ENCODE results near the gene DBNL.

DBNL gene

DNA sequence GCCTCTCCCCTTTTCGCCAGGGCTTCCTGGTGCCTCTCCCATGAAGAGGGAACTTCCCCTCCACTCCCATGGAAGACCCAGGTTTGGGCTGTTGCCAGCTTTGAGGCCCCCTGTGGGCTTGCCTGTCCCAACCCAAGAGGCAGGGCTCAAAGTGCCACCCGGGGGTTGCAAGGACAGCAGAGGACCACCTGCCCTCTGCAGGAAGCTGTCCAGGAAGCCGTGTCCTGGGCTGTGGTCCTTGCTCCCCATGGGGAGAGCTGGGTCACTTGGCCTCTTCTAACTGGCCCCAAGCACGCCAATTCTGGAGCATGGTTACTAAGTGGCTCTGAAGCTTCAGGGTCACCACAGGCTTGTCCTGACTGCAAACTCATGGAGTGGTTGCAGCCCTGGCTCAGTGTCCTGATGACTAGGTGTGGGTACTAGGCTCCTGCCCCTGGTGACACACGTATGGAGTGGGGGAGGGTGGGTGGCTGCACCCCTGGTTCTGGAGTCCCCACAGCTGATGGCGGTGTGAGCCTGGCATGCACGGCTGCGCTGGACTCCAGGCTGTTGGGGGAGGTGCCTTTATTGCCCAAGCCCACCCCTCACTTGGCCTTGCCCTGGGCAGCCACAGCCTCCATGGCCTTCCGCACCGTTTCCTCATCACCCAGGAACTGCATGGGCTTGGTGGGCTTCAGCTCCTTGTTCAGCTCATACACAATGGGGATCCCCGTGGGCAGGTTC, 17.8 kb downstream of the DBNL start:
- DNase-seq (ENCODE audit: low read depth), result no peak

DNA sequence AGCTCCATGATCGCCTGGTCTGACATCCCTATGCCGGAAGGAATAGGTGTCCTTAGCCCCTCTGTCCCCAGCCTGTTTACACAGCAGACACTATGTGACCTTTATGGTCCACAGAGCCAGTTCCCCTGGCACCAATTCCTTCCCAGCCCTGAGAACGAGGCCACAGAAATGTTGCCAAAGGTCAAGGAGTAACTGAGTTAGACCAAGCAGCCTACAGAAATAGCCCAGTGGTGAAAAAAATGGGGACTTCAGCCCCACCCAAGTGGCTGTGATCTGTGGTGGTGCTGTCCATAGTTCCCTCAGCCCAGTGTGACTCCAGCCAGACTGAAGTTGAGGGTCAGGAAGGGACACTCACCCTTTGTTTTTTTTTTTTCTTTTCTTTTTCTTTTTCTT, 18.4 kb downstream of the DBNL start:
- no peak for DNase-seq (ENCODE audit: low read depth)

DNA sequence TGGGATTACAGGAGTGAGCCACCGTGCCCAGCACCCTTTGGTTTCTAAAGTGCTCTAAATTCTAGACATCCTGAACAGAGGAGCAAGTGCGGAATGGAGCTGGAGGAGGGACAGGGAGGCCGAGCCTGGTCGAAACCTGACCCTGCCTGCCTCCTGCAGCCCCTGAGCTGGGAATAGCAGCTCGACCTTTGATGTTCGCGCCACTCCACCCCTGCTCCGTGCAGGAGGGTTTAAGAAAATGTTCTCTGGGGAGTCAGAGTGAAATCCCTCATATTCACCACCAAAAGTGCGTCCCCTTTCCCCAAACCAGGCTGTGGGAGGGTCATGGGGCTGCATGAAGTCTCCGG, 19.0 kb downstream of the DBNL start:
- DNase-seq (ENCODE audit: low read depth), result no peak

DNA sequence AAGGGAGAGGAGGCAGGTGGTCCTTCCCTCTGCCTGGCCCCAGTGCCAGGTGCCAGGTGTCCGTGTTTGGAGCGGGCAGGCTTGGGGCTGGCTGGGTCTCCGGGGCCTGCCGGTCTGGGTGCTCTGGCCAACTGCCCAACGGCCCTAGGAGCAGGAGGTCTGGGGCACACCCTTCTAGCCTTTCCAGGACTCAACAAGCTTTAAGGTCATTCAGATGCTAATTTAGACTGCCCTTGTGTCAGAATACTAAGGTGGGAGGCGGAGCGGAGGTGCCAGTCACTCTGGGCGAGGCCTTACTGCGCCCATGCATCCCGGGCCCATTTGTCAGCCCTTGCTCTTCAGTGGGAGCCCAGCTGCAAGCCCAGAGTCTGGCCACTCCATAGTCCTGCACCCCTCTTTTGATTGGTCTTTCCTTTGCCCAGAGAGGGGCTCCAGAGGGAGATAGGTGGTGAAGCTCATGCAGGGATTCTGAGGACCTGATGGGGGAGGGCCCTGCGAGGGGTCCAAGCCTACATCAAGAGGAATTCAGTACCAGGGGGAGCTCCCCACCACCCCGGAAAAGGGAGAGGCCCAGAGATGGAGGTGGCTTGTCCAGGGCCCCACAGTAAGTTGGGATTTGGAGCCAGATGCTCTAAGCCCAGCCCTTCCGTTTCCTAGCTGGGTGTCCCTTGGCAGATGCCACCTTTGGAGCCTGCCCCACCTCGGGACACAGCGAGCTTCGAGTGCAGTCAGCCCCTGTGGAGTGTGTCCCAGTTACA, 19.6 kb downstream of the DBNL start:
- no peak for DNase-seq (ENCODE audit: low read depth)

- no peak for DNase-seq (ENCODE audit: low read depth)
These were observed 20.4 kb downstream of the DBNL start for GRCh38 chr7:44064791-44065430.

DNA sequence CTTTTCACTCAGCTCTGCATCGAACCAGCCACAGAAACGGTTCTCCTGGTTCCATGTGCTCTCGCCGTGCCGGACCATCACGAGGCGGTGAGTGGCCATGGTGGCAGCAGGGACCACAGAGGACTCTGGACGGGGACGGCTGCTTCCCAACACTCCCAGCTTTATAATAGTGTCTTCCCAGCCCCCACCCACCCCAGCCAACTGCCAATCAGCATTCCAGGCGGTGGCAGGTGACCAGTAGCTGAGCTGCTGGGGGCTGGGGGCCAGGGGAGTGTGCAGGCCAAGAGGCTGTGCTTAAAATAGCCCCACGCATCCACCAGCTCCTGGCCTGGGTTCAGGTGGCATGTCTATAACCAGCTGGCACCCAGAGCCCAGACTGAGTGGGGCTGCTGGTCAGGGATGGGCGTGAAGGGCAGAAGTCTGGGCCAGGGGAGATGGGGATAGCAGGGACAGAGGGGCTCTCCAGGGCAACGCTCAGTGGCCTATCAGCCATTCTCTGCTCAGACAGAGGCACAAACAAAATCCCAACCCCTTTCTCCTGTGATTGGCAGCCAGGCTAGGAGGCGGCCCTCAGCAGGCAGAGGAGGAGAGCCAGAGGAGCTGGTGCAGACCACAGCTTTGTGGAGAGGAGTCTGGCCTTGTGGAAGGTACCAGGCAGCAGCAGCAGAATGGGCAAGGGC, 21.1 kb downstream of the DBNL start, which contains the start of gene PGAM2:
Gene PGAM2, minus strand, starts transcription at position 137 of the 680 bp plus-strand sequence. Its CDS starts 38 bp downstream, at position 99.
- DNase-seq (ENCODE audit: low read depth), result no peak

GRCh38 chr7:44066111-44066460, 21.6 kb downstream of the DBNL start:
- DNase-seq (ENCODE audit: low read depth), result no peak

DNA sequence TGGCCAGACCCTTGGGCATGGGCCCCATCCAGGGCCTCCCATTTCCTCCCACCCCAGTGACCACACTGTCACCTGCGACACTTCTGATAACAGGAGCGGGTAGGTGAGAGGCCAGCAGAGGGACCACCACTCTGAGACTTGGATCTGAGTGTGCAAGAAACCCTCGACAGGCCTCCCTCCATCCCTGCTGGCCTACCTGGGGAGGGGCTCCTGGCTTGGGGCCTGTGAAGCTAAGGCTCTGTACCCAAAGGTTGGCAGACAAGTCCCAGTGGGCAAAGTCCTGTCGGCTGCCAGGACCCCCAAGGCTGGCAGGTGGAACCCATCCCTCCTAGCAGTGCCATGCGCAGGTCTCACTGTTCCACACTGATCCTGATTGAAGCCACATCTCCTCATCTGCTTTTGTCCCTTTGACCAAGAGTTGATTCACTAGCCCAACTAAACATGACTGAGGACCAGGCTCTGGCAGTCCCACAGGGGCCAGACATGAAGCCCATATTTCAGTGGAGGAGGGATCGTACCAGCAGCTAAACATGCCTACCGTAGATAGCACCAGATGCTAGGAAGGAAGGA, 22.1 kb downstream of the DBNL start:
- no peak for DNase-seq (ENCODE audit: low read depth)

DNA sequence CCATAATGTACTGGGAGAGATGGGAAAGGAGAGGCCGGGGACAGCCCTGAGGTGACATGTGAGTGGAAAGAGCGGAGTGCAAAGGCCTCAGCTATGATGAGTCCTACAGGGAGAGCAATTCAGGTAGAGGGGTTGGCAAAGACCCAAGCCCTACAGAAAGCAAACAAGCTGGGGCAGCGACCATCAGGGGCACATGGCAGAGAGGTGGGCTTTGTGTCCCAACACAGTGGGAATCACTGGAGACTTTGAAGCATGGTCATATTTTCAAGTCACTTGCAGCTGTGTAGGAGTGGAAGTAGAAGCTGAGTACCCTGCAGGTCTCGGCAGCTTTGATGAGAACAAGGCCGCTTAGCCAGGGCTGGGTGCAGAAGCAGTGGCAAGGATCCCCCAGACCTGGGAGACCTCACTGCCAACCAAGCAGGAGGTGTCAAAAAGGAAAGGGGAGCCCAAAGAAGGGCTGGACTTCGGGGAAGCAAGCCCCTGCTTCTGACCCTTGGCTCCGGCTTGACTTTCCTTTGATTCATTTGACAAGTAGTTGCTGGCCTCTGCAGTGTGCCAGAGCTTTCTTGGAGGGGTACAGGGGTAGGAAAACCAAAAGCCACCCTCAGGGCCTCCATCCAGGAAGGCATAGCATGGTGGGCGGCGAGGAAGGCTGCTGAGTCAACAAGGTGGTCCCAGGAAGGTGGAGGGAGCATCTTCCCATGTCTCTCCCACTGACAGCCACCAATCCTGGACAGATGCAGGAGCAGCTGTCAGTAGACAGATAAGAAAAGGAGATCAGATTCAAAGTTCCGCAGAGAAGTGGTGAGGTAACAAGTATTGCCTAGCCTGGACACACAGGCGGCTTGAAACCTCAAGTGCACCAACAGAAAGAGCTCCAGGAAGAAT, 22.8 kb downstream of the DBNL start:
- DNase-seq (ENCODE audit: low read depth), result no peak

- DNase-seq (ENCODE audit: low read depth), result no peak
These were observed 23.6 kb downstream of the DBNL start for GRCh38 chr7:44068054-44068453.

DNA sequence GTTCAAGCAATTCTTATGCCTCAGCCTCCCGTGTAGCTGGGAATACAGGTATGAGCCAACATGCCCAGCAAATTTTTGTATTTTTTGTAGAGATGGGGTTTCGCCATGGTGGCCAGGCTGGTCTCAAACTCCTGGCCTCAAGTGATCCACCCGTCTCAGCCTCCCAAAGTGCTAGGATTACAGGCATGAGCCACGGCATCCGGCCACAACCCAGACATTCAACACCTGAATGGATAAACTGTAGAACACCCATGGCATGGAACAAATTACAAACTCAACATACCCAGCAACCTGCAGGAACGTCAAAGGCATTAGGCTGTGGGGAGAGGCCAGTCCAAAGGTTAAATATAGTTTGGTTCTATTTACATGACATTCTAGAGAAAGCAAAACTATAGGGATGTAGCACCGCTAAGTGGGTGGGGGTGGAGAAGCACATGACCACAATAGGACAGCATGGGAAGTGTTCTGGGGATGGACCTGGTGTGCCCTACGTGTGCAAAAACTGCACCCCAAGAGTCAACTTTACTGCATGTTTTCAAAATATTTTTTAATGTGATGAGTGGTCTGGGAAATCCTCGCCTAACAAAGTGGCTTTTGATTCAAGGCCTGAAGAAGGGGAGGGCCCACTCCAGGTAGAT, 27.3 kb downstream of the DBNL start:
- no peak for DNase-seq (ENCODE audit: low read depth)

DNA sequence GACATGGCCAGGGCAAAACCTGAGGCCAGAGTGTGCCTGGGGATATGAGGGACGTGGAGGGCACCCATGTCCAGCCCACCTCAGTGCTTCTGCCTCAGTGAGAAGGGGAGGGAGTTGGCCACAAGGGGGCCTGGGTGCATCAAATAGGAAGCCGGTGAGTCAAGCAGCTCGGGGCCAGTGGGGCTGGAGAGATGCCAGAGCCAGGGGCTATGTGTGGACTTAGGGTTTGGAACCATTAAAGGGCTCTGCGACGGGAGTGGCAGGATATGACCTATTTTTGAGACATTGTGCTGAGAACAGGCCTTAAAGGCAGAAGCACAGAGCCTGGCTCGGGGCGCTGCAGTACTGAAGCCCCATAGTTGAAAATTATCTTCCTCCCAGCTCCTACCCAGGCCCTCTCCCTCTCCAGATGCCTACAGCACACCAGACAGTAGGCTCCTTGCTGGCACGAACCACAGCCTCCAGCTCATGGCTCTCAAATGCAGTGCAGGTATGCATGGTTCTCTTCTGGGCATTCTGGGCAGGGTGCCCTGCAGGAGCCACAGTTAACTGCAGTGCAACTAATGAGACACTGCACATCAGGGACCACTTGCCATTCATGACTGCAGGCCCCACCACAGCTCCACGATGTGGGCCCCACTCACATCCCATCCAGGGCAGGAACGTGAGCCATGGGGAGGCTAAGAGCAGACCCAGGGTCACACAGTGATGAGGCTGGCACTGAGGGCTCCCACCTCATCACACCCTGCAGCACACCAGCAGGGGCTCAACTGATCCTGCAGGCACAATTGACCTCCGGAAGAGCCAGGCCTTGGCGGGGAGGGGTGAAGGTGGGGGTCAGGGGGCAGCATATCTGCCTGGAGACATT, 28.1 kb downstream of the DBNL start:
- DNase-seq (ENCODE audit: low read depth), result peak; percentile 61

GRCh38 chr7:44073664-44074348, 29.3 kb downstream of the DBNL start:
- DNase-seq (ENCODE audit: low read depth), result no peak

GRCh38 chr7:44074349-44074695, 29.8 kb downstream of the DBNL start:
- no peak for DNase-seq (ENCODE audit: low read depth)

DNA sequence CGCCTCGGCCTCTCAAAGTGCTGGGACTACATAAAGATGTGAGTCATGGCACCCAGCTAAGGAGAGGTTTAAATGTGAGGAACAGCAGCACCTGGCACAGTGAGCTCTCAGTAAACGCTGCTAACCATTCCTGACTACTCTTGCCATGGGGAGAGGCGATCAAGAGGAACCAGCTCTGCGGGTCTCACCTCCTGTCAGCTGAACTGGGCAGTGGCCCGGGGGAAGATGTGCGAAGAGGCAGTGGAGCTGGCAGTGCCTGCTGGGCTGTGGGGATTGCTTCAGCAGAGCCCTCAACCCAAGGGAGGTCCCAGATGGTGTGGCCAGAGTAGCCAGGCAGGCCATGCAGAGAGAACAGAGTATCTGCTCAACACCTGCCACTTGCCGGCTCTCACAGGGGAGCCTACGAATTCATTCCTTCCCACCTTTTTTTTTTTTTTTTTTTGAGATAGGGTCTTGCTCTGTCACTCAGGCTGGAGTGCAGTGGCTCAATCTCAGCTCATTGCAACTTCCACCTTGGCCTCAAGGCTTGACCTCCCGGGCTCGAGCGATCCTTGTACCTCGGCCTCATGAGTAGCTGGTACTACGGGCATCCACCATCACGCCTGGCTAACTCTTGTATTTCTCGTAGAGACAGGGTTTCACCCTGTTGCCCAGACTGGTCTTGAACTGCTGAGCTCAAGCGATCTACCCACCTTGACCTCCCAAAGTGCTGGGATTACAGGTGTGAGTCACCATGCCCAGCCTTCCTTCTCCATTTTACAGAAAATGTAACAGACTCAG, 31.0 kb downstream of the DBNL start:
- DNase-seq (ENCODE audit: low read depth), result no peak

DNA sequence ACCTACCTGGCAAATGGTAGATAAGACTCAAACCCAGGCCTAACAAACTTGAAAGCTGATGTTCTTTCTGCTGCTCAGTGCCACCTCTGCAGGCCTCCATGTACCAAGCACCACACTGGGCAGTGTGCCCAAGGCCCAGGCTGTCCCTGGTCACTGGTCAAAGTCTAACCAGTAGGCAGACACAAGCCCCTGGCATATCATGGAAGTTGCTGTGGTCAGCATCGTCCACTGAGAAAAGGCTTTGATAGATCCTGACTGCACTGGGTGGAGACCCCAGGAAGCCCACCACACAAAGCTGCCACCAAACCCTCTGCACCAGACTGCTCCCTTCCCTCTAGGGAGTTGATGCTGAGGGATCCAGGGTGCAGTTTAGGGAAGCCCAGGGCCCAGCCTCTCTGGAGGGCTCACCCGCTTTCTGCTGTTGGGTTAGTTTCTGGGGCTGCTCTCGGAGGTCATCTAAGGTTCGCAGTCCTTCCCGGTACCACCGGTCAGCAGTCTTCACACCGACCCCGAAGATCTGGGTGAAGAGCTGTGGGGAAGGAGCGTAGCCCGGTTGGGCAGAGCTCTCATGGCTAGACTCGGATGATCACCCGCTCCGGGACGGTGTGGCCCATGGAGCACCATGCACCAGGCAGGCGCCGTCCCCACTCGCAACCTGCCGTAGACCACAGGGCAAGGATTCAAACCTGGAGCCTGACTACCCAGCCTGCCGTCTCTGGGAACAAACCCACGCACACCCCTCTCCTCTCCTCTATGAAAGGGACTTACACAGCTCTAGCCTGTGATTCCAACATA, 31.8 kb downstream of the DBNL start:
- DNase-seq (ENCODE audit: low read depth), result no peak

- DNase-seq (ENCODE audit: low read depth), result no peak
These were observed 32.6 kb downstream of the DBNL start for GRCh38 chr7:44077061-44077460.

DNA sequence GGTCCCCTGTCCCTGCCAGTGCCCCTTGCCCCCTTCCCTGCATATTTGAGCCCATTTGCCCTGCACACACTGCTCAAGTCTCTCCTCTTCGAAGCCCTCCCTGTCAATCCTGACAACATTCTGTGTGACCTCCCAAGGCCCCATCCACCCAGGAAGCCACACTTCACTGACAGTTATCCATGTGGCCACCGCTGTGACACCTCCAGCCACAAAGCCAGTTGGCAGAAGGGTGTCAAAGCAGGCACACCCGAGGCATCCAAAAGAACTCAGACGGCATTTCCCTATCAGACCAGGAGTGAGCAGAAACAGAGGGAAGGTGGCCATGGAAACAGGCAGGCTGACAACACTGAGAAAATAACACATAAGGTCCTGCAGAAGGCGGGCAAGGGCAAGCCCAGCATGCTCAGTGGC, 33.2 kb downstream of the DBNL start:
- no peak for DNase-seq (ENCODE audit: low read depth)
